Spleen (tissue), 11 donors: Measurements from ENCODE around the gene DYNC2LI1. TPM values are rescaled to one million over a fixed set of nuclear protein-coding genes. Genes with fewer than 3 reads are reported as not detected.
A peak's percentile ranks its signal among the peaks of the same experiment; 100 is the strongest.

Experiments used
- DNase-seq: peaks from one replicate; pipeline ENCODE4 v3.0.0-alpha.2; 2020
- H3K27ac ChIP-seq, 8 donors: fragments of 200-600 bp; sonication (generic) in 7 of 8; 1 replicate in 4 of 8; 2 replicates in 4 of 8; pipeline versions ENCODE4 v1.5.0 to v1.8.0; 2016 to 2021; ENCODE audit warnings: inconsistent platforms in 4 of 8, mild to moderate bottlenecking in 4 of 8, moderate library complexity in 1 of 8
- H3K27me3 ChIP-seq, 7 donors: fragments of 200-600 bp; sonication (generic) in 6 of 7; replicated peaks in 1 of 7; 1 replicate in 4 of 7; 2 replicates in 3 of 7; pipeline versions ENCODE4 v1.5.0 to v1.8.0; 2016 to 2021; ENCODE audit warnings: inconsistent platforms in 3 of 7, mild to moderate bottlenecking in 1 of 7
- H3K36me3 ChIP-seq, 6 donors: fragments of 200-600 bp; sonication (generic) in 5 of 6; 1 replicate in 4 of 6; 2 replicates in 2 of 6; pipeline versions ENCODE4 v1.5.0 to v1.8.0; 2016 to 2021; ENCODE audit warnings: inconsistent platforms in 2 of 6
- H3K4me1 ChIP-seq, 6 donors: fragments of 200-600 bp; sonication (generic) in 5 of 6; 1 replicate in 3 of 6; 2 replicates in 3 of 6; pipeline versions ENCODE4 v1.5.0 to v1.8.0; 2016 to 2021; ENCODE audit warnings: inconsistent platforms in 3 of 6
- H3K4me3 ChIP-seq, 8 donors: fragments of 200-600 bp; sonication (generic) in 7 of 8; 1 replicate in 4 of 8; 2 replicates in 4 of 8; pipeline versions ENCODE4 v1.5.0 to v1.8.0; 2016 to 2021; ENCODE audit warnings: inconsistent platforms in 4 of 8, mild to moderate bottlenecking in 4 of 8, moderate library complexity in 2 of 8
- H3K9me3 ChIP-seq, 8 donors: fragments of 200-600 bp; sonication (generic) in 7 of 8; 1 replicate in 4 of 8; 2 replicates in 4 of 8; pipeline versions ENCODE4 v1.5.0 to v1.8.0; 2016 to 2021; ENCODE audit warnings: inconsistent platforms in 4 of 8
- CTCF ChIP-seq, 11 experiments: fragments of 200-600 bp in 7 of 11; fragments of 450-650 bp in 4 of 11; sonication (generic) in 4 of 11; IDR thresholded peaks in 8 of 11; conservative IDR thresholded peaks in 3 of 11; 1 replicate in 7 of 11; 2 replicates in 4 of 11; pipeline versions ENCODE4 v1.4.0 to v1.8.0; 2016 to 2021; ENCODE audit warnings: antibody characterized with exemption in 11 of 11, inconsistent platforms in 4 of 11, mild to moderate bottlenecking in 1 of 11
- POLR2A ChIP-seq, 3 donors: fragments of 450-650 bp; IDR thresholded peaks; one replicate each; pipeline ENCODE4 v1.5.1; 2017; ENCODE audit warnings: antibody characterized with exemption in 3 of 3, mild to moderate bottlenecking in 1 of 3
- POLR2AphosphoS5 ChIP-seq, 3 donors: sonication (generic); formaldehyde crosslinking; IDR thresholded peaks; one replicate each; pipeline ENCODE4 v1.5.1; 2017; ENCODE audit warnings: antibody characterized with exemption in 3 of 3
- WGBS, 5 donors: extraction: QIAGEN DNeasy Blood & Tissue Kit in 3 of 5; methylation state at CpG; one replicate each; pipeline versions ENCODE4 v1.1.5 to v1.1.7; 2013 to 2018; 5-methylcytosine and 5-hydroxymethylcytosine counted together
- intact Hi-C: fragments of 100-400 bp; cut with DNase I; formaldehyde crosslinking; loops from one replicate; pipeline ENCODE4 v1.15.0; 2023; ENCODE audit warnings: low total_unique reads
- polyA plus RNA-seq, 3 donors: library from polyadenylated mRNA; stranded (reverse); fragments of 200-250 nt; gene quantifications; one replicate each; pipeline ENCODE4 v1.2.1, GENCODE V29; 2013
- total RNA-seq, 7 donors: library from RNA; depleted of rRNA in 3 of 7; stranded (reverse); fragments of >200 nt in 3 of 7; fragmentation: NEBNext Ultra II Directional in 4 of 7; extraction: Animal tissue kit (Norgen Biotek cat#: 25700) in 4 of 7; gene quantifications; one replicate each; pipeline versions ENCODE4 v1.1.0 to v1.2.1, GENCODE V29; 2016 to 2021
- donor health status: healthy with polysubstance abuse.
- donor health status: DM: no; HTN: no; CAD: no; lungs with moderate emphysema.
- donor health status: DM: no; HTN: no; CAD: no.
- donor health status: Bipolar disorder and iron deficiency.
- donor health status: healthy.
- donor health status: DM: no; HTN: no; CAD: no.
- donor health status: DM: yes; HTN: yes; CAD: no.

DYNC2LI1 gene
- total and polyA plus RNA-seq, 10 donors = 8.5 to 32.4 (median 12.6) TPM

GRCh38 chr2:43819491-43820163 lies 45.8 kb downstream of the DYNC2LI1 start:
- Histone ChIP-seq H3K4me3 (no peak overlapping the region), H3K4me1 (peaks cover 0 to 9% (median 0%) of the 10 kb centered on the region in 6 donors), H3K27me3 (peaks cover 0 to 36% (median 0%) of the 10 kb centered on the region in 7 donors), H3K36me3 (no peaks in the 10 kb centered on the region), H3K9me3 (no peaks in the 10 kb centered on the region), H3K27ac (no peak overlapping the region)
- TF ChIP-seq CTCF (IDR thresholded peaks at IDR 0.05 in 8 of 11, conservative IDR thresholded peaks at IDR 0.05 in 3 of 11) (no peak), POLR2AphosphoS5 (IDR thresholded peaks at IDR 0.05) (no peak), POLR2A (IDR thresholded peaks at IDR 0.05) (no peak)
- intact Hi-C loops = no loop called here
- 80 to 91% (median 90%) methylated on average over 7 of the region's 7 CpGs for WGBS, 5 donors
- DNase-seq = no peak

- 75 to 86% (median 82%) methylated on average over 2 to 7 of the region's 7 CpGs for WGBS, 5 donors
- no peak for TF ChIP-seq POLR2AphosphoS5 (IDR thresholded peaks at IDR 0.05)
- TF ChIP-seq POLR2A (IDR thresholded peaks at IDR 0.05) = no peak
- TF ChIP-seq CTCF (IDR thresholded peaks at IDR 0.05 in 8 of 11, conservative IDR thresholded peaks at IDR 0.05 in 3 of 11) = no peak
- Histone ChIP-seq H3K9me3 (no peaks in the 10 kb centered on the region), H3K4me1 (peaks cover 0 to 9% (median 0%) of the 10 kb centered on the region in 6 donors), H3K4me3 (no peak overlapping the region), H3K27me3 (peaks cover 0 to 47% (median 0%) of the 10 kb centered on the region in 7 donors), H3K36me3 (no peaks in the 10 kb centered on the region), H3K27ac (peak overlapping the region in 1 of 8 donors; percentile 3)
- no peak for DNase-seq
- intact Hi-C loops = no loop called here
Observed at GRCh38 chr2:43822839-43823238, 49.0 kb downstream of the DYNC2LI1 start.

- TF ChIP-seq POLR2A (IDR thresholded peaks at IDR 0.05) = no peak
- TF ChIP-seq POLR2AphosphoS5 (IDR thresholded peaks at IDR 0.05) = no peak
- TF ChIP-seq CTCF (IDR thresholded peaks at IDR 0.05 in 8 of 11, conservative IDR thresholded peaks at IDR 0.05 in 3 of 11) = no peak
- intact Hi-C loops = no loop called here
- H3K4me1 ChIP-seq = peaks cover 0 to 2% (median 0%) of the 10 kb centered on the region in 6 donors
- no peak for DNase-seq
- H3K9me3 ChIP-seq = no peaks in the 10 kb centered on the region
- H3K36me3 ChIP-seq = no peaks in the 10 kb centered on the region
- no peak overlapping the region for H3K27ac ChIP-seq
- H3K4me3 ChIP-seq = no peak overlapping the region
- peaks cover 0 to 56% (median 0%) of the 10 kb centered on the region in 7 donors for H3K27me3 ChIP-seq
- WGBS, 5 donors = 90 to 94% (median 93%) methylated on average over 11 of the region's 11 CpGs
Observed at GRCh38 chr2:43823751-43824150, 49.9 kb downstream of the DYNC2LI1 start.

GRCh38 chr2:43824512-43824911 lies 50.7 kb downstream of the DYNC2LI1 start:
- TF ChIP-seq CTCF (IDR thresholded peaks at IDR 0.05 in 8 of 11, conservative IDR thresholded peaks at IDR 0.05 in 3 of 11) (no peak), POLR2A (IDR thresholded peaks at IDR 0.05) (no peak), POLR2AphosphoS5 (IDR thresholded peaks at IDR 0.05) (no peak)
- Histone ChIP-seq H3K9me3 (no peaks in the 10 kb centered on the region), H3K27ac (no peak overlapping the region), H3K4me3 (no peak overlapping the region), H3K36me3 (no peaks in the 10 kb centered on the region), H3K4me1 (no peaks in the 10 kb centered on the region), H3K27me3 (peaks cover 0 to 60% (median 0%) of the 10 kb centered on the region in 7 donors)
- WGBS, 5 donors = 87 to 99% (median 96%) methylated on average over 2 of the region's 2 CpGs
- intact Hi-C loops = no loop called here
- no peak for DNase-seq
